GM21423 (cell line): Measurements from ENCODE around the gene ZIC5.
"Not testable (repeated sequence)": the region's sequence is repeated elsewhere in the genome, so short reads cannot be mapped to it uniquely, and the experiment has no call there.

Source experiments
- ATAC-seq: cut with Tn5 transposase; IDR thresholded peaks from one replicate; pipeline ENCODE4 v1.9.1; 2021; ENCODE audit warnings: mild to moderate bottlenecking, moderate library complexity; ENCODE audit not compliant: unreplicated experiment

Gene ZIC5

DNA sequence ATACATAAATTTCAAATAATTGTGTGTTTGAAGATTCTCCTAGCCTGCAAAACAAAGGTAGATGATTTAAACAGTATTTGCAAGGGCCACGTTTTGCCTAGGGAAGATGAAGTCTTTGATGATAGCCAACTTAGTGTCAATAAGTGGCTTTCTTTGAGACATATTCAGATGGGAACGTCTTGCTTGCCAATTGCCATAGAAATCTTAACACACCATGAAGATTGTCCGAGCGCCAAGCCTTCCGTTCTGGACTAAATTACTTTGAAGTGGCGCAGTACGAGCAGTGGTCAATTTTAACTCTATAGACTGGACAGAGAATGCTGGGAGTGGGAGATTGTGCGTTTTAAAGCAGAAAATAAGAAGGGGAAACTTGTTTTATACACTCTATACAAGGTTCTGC, 9.9 kb downstream of the ZIC5 start:
- ATAC-seq, result no peak

GRCh38 chr13:99960663-99961311, 10.8 kb downstream of the ZIC5 start:
- no peak for ATAC-seq

GRCh38 chr13:99959540-99960230, 11.9 kb downstream of the ZIC5 start:
- no peak for ATAC-seq

GRCh38 chr13:99959127-99959539, 12.4 kb downstream of the ZIC5 start:
- no peak for ATAC-seq

GRCh38 chr13:99958406-99959126, 13.0 kb downstream of the ZIC5 start:
- no peak for ATAC-seq

- no peak for ATAC-seq
Measured at GRCh38 chr13:99956473-99957349, 14.9 kb downstream of the ZIC5 start.

DNA sequence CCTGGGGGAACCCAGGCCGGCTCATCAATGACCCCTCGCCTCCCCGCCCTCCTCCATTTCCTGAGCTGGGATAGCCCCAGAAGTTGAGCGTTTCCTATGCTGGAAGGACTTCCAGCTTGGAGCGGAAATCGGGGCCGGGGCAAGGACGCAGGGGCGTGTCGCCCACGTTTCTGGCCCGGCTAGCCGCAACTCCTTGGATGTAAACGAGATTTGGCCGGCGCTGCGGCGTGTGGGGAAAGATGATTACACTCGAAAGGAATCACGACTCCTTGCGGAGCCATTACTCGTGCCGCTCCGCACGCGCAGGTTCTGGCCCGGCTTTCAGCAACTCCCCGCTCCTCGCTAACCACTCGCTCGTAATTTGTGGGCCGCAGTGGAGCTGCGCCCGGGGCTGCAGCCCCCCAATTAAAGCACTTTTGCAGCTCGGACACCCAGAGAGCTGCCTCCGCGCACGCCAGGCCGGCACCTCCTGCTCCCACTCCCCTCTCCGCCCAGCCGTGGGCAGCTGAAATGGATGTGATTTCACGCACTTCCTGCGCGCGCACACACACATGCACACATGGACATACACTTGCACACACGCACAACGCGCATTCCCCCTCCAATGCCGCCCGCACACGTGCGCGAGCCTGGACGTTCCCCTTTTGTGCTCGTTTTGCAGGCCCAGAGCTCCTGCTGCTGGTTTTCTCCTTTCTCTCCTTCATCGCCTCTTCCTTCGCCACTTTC, 15.7 kb downstream of the ZIC5 start:
- ATAC-seq, result no peak

- ATAC-seq, result no peak
Measured at GRCh38 chr13:99955107-99955746, 16.3 kb downstream of the ZIC5 start.

DNA sequence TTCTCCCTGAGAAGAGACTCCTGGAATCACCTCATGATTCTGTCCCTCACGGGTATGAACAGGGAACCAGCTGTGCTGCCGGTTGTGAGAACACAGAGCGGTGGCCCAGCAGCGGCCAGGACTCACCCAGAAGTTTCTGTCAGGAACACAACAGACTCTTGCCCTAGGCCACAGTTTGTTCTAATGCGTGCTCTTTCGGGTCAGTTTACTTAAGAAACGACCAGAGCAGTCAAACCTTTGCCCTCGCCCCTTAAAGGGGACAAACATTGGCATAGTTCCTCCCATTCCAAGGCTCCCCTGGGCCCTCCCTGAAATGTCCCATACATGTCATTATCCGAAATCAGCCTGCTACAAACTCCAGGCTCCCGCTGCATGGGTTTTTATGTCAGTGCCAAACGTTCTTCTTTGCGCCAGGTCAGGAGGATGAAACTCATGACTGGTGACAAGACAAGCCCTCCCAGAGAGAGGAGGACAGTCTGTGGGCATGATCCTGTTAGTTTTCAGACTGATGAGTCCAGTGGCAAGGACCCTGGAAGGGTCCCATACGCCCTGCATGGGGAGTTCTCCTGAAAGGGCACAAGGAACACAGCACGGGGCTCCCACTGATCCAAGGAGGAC, 18.3 kb downstream of the ZIC5 start:
- no peak for ATAC-seq

DNA sequence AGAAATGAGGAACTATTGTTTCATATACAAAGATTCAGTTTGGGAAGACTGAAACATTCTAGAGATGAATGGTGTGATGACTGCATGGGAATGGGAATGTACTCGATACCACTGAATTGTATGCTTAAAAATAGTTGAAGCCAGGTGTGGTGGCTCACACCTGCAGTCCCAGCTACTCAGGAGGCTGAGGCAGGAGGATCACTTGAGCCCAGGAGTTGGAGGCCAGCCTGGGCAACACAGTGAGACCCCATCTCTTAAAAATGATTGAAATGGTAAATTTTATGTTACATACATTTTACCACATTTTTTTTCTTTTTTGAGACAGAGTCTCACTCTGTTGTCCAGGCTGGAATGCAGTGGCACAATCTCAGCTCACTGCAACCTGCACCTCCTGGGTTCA, 19.9 kb downstream of the ZIC5 start:
- ATAC-seq, result not testable (repeated sequence)

- ATAC-seq, result no peak
Measured at GRCh38 chr13:99949679-99950413, 21.7 kb downstream of the ZIC5 start.

- ATAC-seq, result no peak
Measured at GRCh38 chr13:99948907-99949678, 22.5 kb downstream of the ZIC5 start.

DNA sequence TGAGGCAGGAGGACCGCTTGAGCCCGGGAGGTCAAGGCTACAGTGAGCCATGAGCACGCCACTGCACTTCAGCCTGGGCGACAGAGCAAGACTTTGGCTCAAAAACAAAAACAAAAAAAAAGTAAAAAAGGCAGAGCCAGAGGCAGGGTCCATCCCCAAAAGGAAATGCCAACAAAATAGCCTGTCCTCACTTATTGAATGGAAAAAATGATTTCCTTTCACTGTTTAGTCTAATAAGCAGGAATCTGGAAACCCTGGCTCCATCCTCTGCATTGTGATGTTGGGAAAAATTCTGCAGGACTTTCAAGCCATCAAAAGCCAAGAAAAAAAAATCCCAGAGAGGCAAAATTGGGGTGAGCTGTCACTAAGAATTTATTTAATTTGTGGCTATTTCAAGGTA, 23.2 kb downstream of the ZIC5 start:
- no peak for ATAC-seq

DNA sequence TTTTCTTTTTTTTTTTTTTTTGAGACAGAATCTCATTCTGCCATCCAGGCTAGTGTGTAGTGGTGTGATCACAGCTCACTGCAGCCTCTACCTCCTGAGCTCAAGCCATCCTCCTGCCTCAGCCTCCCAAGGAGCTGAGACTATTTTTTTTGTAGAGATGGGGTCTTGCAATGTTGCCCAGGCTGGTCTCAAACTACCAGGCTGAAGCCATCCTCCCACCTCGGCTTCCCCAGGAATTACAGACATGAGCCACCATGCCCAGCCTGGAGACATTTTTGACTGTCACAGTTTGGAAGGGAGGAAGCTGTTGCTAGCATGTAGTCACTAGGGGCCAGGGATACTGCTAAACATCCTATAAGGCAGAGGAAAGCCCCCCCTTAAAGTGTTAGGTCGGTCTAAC, 23.9 kb downstream of the ZIC5 start:
- ATAC-seq, result no peak

DNA sequence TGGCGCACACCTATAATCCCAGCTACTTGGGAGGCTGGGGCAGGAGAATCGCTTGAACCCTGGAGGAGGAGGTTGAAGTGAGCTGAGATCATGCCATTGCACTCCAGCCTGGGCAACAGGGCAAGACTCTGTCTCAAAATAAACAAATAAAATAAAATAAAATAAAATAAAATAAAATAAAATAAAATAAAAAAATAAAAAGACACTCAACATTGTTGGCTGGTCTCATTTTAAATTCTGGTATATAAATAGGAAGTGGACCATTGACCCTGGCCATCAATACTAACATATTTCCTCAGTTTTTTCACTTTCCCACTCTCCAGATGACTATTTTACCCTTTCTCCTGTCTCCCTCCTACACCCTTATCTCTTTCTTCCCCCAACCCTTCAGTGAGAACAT, 26.1 kb downstream of the ZIC5 start:
- not testable (repeated sequence) for ATAC-seq

GRCh38 chr13:99944606-99945005, 27.0 kb downstream of the ZIC5 start:
- ATAC-seq, result no peak

DNA sequence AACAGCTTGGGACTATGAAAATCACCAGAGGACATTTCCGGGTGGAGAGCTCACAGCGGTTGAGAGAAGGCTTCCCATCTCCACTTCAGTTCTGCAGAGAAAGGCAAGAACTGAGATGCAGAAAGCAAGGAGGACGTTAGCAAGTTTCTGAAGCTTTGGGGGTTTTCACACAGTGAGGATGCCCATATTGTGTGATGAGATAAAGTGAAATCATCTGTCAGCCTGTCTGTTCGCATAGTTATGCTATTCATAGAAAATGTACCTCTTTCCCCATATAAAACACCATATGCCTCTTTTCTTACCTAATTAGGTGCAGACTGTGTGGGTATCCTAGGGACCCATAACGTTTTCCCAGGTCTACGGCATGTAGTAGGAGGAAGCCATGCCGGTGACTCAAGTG, 27.5 kb downstream of the ZIC5 start:
- no peak for ATAC-seq

DNA sequence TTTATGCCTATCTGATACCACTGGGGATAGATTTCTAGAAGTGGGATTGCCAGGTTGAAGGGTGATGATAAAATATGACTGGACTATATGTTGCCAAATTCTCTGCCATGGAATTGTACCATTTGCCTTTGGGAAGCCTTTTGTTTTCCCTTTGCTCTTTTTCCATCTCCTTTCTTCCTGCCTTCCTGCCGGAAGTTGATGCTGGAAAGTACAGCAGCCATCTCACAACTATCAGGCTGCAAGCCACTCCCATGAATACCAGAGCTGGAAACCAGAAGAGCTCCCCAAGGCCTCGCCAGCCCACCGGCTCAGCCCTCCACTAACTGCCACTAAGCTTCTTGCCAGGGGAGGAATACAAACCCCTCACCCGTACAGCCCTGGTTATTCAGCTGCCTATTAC, 29.7 kb downstream of the ZIC5 start:
- no peak for ATAC-seq
